SW480 (cell line): ENCODE measurements around the gene MANF.
A peak's percentile ranks its signal among the peaks of the same experiment; 100 is the strongest.

Experiments
- DNase-seq: peaks from one replicate; pipeline ENCODE4 v3.0.0-alpha.2; 2016; ENCODE audit warnings: low spot score

MANF gene

DNA sequence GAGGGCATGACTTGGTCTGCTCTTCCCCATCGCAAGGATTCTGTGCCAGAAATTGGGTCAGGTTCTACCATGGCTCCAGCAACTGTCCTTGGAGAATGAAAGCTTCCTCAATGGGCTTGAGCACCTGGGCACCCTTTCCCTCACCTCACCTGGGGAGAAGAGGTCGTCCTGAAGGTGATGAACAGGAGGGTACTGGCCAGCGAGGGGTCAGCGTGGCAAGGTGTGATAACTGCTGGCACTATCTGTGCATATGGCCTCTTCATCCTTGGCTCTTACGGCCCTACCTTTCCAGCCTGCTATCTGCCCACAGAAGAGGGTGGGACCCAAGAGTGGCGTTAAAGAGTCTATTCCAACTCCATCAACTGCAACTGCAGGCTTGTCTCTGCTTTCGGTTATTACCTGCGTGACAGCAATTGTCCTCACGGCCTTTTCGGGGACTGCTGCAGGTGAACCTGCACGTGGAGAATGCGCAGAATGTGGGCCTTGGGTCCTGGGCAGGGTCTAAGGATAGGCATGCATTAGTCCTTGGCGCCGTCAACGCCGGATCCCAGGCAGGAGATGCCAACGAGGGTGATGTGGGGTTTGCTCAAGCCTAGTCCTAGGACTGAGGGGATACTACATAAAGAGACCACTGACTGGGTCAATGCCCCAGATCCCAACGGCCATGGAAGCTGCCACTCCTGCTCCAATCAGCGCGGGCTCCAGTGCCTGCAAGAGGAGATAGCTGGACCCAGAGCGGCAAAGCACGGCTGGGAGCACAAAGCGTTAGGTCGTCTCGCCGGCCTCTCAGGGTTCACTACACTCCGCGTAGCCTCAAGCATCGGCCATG lies 5.4 kb downstream of the MANF start:
- DNase-seq = no peak

DNA sequence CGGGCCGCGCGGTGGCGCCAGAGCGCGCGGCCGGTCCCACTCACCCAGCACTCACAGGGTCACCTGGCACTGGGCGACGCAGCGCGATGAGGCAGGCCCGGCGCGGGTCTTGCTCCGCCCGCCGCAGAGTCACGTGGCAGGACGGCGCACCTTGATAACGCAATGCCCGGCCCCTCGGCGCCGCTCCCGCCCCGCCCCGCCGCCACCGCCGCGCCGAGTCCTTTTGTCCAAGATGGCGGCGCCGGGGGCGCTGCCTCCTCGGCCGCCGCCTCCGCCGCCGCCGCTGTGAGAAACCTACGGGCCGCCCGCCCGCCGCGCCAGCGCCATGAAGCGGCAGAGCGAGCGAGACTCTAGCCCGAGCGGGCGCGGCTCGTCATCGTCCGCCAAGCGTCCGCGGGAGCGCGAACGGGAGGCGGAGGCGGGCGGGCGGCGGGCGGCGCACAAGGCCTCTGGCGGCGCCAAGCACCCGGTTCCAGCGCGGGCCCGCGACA lies 6.0 kb downstream of the MANF start, which contains the start of gene RBM15B:
TSS of gene RBM15B (plus strand) at position 211 of the 491 bp plus-strand sequence. CDS start at position 326, 115 bp downstream.
- peak; percentile 95 for DNase-seq

DNA sequence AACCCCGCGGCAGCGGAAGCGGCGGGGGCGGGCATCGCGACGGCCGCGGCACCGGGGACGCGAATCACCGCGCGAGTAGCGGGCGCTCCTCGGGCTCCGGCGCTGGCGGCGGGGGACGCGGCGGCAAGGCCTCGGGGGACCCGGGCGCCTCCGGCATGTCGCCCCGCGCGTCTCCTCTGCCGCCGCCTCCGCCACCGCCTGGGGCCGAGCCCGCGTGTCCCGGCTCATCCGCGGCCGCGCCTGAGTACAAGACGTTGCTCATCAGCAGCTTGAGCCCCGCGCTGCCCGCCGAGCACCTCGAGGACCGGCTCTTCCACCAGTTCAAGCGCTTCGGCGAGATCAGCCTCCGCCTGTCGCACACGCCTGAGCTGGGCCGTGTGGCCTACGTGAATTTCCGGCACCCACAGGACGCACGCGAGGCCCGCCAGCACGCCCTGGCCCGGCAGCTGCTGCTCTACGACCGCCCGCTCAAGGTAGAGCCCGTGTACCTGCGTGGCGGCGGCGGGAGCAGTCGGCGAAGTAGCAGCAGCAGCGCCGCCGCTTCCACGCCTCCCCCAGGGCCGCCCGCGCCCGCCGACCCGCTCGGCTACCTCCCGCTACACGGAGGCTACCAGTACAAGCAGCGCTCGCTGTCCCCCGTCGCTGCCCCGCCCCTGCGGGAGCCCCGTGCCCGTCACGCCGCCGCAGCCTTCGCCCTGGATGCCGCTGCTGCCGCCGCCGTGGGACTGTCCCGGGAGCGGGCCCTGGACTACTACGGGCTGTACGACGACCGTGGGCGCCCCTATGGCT lies 6.7 kb downstream of the MANF start:
- peak; percentile 16 for DNase-seq

DNA sequence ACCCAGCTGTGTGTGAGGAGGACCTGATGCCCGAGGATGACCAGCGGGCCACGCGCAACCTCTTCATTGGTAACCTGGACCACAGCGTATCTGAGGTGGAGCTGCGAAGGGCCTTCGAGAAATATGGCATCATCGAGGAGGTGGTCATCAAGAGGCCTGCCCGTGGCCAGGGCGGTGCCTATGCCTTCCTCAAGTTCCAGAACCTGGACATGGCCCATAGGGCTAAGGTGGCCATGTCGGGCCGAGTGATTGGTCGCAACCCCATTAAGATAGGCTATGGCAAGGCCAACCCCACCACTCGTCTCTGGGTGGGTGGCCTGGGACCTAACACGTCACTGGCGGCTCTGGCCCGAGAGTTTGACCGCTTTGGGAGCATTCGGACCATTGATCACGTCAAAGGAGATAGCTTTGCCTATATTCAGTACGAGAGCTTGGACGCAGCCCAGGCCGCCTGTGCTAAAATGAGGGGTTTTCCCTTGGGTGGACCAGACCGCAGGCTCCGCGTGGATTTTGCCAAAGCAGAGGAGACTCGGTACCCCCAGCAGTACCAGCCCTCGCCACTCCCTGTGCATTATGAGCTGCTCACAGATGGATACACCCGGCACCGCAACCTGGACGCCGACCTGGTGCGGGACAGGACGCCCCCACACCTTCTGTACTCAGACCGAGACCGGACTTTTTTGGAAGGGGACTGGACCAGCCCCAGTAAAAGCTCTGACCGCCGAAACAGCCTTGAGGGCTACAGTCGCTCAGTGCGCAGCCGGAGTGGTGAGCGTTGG lies 7.5 kb downstream of the MANF start:
- no peak for DNase-seq

DNA sequence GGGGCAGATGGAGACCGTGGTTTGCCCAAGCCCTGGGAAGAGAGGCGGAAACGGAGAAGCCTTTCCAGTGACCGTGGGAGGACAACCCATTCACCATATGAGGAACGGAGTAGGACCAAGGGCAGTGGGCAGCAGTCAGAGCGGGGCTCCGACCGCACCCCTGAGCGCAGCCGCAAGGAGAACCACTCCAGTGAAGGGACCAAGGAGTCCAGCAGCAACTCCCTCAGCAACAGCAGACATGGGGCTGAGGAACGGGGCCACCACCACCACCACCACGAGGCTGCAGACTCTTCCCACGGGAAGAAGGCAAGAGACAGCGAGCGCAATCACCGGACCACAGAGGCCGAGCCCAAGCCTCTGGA lies 8.0 kb downstream of the MANF start:
- DNase-seq = no peak

DNA sequence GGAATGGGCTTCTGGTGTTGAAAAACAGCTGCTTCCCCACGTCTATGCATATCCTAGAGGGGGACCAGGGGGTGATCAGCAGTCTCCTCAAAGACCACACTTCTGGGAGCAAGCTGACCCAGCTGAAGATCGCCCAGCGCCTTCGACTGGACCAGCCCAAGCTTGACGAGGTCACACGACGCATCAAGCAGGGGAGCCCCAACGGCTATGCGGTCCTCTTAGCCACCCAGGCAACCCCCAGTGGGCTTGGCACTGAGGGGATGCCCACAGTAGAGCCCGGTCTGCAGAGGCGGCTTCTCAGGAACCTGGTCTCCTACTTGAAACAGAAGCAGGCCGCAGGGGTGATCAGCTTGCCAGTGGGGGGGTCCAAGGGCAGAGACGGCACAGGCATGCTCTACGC lies 8.5 kb downstream of the MANF start:
- no peak for DNase-seq

DNA sequence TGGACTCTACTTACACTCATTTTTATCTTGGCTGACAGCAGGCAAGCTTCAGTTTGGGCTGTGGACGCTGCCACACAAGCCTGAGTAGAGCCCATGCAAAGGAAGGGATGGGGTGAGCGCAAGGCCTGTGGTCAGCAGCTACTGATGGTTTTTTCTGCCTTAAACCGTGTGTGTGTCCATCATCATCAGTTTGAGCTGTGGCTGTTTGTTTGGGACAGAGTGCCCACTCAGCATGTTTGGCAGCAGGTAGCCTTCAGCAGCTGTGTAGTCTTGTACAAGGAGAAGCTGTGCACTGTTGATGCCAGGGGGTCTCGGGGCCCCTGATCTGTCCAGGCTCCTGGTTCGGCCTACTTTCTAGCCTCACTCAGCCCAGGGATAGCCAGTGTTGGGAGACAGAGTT lies 9.4 kb downstream of the MANF start:
- DNase-seq = no peak

DNA sequence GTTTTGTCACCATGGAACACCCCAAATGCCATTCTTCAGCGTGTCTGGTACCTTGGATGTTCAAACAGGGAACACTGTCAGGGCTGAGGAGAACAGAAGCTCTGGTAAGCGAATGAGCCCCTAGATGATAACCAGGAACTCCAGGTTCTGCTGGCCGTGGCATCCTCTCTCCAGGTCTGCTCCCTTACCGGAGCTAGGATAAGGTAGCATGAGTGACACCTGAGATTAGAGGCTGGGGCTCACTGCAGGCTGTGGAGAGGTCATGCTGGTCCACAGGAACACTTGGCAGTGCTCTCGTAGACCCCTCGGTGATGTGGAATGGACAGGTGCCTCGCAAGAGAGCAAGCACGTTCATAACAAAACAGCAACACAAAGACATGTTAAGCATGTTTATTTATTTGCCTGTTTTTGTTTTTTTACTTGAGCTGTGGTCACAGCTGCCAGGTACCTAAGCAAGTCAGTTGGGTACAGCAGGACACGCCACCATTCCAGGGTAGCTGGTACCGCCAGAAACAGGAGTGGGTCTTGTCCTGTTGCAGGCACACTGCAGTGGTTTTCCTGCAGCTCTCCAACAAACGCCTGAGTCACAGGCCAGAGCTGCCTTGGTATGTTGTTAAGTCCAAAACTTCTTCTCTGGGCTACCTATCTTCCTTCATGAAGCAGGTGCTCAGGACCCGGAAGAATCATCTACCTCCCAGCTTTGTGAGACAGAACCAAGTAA lies 10.6 kb downstream of the MANF start:
- DNase-seq = no peak

DNA sequence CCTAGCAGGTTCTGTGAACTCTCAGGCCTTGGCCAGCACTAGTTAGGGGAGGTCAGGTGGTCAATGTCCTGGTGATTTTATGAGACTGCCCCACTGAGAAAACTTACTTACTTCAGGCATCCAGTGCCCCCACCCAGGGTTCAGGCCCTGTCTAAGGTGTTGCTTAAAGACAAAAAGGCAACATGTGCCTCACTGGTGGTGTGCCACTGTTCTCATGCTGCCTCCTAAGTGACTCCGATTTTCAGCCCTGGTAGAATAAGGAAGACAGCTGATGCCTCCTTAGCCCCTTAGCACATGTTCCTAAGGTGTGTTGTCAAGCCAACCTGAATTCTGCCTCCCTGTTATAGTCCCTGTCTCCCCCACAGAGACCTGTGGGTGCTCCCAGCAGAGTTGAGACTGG lies 11.3 kb downstream of the MANF start:
- DNase-seq = no peak

DNA sequence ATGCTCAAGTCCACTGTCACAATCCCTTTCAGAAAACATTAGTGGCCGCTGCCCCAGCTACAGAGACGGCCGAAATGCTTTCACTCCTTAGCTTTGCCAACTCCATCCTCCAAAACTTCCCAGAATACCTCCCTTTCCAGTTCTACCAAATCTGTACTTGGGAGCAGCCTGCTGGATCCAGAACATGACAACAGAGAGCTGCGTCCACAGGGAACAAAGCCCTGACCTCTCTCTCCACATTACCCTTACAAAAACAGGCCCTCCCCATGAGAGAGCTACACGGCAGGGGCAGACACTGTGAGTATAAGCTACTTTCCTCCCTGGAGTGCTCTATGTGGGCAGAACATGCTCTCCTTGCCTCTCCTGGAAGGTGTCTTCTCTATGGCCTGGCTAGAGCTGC lies 12.3 kb downstream of the MANF start:
- no peak for DNase-seq

DNA sequence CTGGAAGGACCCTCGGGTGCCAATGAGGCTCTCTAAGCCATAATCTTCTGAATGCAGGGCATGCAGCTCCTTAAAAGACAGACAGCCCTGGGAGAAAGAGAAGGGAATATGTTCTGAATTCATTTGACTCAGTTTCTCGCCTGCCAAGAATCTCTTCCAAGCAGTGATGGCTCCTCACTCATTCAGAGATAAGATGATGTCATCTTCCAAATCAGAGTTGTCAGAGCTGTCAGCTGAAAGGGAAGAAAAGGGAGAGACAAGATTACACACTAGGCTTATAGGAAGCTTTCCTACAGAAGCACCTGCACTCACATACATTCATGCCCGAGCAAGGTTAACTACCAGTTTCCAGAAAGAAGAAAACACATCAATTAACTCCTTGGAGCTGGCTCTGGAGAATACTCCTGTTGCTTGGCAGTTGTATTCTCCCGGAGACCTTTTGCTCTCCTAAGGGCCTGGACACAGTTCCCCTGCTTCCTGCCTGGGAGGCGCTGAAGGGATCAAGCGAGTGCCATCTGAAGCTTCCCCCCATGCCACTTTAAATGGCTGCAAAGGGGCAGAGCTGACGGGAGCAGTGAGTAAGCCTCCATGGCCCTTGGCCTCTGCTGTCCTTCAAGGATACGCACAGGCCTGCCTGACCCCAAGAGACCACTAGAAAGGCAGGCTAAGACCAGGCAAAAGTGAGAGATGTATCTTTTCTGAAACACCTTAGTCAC lies 13.7 kb downstream of the MANF start:
- no peak for DNase-seq

DNA sequence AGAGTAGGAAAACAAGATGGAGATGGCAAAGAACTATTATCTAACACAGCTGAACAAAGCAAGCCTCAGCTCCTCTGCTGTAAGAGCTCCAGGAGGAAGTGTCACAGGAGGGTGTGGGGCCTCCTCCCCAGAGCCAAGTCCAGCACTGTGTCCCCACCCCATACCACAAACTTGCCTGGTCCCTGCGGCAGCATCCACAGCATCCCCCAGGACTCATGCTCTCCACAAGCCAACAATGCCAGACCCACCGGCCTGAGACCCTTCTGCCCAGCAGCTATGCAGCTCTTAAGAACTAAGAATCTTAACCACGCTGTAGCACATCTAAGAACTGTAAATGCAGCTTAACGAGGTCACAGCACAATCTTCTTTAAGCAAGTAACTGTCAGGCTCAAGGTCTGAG lies 15.1 kb downstream of the MANF start:
- DNase-seq = no peak

DNA sequence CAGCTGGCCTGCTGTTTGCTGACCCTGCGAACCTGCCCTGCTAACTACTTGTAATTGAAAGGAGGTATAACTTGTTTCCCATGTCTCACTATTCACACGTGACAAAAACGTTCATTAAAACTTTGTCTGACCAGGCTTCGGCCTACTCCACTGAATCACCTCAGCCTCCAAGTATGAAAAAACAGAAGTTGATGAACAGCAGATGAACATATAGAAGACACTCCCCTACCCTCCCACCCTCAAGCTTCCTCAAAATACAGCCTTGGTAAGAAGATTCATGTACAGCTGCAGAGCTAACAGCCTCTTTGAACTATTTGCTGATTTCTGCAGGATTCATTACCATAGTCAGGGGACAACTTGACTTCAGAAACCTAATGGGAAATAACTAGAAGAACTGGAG lies 16.6 kb downstream of the MANF start:
- DNase-seq = no peak

DNA sequence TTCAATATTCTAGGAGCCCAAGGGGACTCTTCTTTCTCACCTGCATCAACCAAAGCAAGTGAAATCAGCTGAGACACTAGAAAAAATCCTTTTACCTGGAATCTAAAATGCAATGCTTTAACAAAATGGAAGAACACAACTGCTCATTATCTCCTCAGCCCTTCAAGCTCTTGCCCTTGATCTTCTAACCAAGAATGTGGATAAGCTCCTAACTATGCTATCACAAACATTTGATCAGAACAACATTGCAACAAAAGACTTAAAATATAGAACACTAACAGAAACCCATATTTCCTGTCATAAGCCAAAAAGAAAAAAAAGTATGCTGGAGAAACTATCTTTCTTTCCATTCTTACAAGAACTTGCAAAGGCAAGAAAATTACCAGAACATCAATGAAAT lies 18.6 kb downstream of the MANF start:
- no peak for DNase-seq

DNA sequence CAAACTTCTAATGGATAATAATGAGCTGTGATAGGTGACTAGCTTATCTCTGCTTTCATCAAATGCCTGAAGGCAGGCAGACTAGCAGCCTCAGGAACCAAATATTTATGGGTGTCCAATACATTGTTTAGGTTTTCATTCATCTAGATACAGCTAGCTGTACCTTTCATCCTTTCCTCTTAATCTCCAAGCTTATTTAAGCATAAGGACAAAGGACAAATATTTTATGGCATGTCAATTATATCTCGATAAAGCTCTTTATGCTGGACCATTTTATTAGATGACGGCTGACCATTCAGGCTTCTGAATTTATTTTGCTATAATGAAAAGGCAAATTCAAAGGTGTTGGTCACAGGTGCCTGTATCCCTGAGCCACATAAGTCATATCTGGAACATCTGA lies 22.9 kb downstream of the MANF start:
- DNase-seq = no peak

DNA sequence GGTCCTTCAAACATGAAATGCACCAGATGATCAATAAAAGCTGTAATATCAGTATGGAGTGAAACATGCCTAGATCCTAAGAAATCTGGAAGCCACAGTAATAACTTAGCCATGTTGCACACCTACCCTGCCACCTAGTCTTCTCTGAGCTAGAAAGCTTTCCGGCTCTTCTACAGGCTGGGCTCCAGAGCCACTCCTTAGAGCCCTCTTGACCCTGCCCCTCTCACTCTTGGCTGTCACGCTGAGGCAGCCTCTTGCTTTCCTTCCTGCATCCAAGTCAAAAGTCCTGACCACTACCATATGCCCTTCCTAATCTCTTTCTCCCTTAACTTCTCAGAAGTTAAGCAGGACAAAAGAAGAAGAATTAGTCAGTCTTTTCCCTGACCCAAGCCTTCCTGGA lies 23.7 kb downstream of the MANF start:
- DNase-seq = no peak

DNA sequence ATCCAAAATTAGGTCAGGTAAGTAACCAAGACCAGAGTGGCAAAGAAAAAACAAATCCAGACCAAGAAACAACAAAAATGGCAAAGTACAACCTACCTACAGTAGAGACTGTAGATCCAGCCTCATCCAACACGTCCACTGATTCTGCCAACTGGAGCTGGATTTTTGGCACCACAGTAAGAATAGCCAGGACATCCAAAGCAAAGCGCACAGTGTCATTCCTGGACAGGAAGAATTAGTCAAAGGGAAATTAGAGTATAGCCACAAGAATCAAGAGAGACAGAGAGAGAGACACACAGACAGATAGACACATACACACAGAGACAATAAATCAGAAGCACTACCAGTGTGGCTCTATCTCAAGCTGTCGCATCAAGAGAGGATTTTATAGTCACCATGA lies 37.1 kb downstream of the MANF start:
- no peak for DNase-seq

DNA sequence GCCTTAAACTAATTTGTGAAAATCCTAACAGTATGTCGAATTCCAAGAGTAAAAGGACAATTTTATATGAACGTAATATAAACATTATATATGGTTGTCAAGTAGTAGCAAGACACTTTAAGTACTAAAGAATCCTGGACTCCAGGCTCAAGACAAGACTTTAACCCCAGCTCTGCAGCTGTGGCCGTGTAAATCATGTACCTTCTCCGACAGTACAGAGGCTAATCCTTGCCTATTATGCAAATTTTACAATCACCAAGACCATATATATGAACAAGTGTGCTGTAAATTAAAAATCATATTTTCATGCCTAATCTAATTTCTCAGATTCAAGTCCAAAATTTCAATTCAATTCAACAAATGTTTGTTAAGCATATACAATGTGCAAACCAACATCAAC lies 41.8 kb downstream of the MANF start:
- DNase-seq = no peak

DNA sequence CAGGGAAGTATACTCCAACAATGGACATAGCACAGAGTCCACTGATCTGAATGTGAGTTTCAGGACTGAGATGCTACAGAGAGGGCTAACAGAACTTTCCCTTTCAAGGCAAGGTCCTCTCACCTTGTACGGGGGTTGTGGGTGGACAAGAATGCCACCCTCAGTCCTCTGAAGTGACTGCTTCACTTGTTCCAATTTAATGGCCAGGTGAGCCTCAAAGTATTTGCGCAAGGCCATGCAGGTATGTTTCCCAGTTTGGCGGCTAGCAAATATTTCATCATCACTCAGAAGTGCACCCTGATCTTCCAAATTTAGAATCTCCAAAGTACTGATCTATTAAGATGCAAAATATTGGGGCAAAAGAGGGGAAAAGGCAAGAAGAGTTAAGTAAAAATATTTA lies 44.0 kb downstream of the MANF start:
- DNase-seq = no peak

DNA sequence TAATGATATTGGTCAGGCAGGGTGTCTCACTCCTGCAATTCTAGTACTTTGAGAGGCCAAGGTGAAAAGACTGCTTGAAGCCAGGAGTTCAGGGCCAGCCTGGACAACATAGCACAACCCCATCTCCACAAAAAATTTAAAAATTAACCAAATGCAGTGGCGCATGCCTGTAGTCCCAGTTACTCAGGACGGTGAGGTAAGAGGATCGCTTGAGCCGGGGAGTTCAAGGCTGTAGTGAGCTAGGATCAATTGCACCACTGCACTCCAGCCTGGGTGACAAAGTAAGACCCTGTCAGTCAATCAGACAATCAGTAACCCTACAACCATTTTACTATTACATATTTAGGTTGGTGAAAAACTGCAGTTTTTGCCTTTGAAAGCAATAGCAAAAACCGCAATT lies 49.0 kb downstream of the MANF start:
- no peak for DNase-seq

DNA sequence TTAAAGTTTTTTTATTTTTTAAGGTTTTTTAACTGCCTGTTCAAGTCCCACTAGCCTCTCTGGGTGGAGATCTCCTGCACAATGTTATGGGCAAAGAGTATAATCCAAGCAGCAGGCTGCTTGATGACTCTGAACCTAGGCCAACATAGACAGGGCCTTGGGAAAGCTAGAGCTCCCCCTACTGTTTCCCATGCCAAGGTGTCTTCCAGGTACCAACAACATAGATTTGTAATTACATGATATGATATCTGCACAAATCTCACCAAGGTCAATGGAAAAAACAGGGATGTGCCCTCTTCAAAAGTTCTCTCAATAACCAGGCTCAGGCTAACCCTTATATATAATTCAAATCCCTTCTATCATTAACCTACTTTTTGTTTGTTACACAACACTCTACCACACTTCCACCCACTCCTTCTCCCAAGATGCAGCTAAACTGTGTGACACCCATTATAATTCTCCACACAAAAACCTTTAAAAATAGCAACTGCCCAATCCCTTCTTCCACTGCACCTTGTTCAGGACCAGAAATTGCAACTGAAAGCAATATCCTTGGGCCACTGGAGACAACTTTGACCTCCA lies 49.7 kb downstream of the MANF start:
- peak; percentile 55 for DNase-seq
